IMR-90 (cell line): ENCODE data around the gene CDC7. TPM values are rescaled to one million over a fixed set of nuclear protein-coding genes. Genes with fewer than 3 reads are reported as not detected.

Experiments
- ATAC-seq: fragments of 200-7000 bp; cut with Tn5 transposase; 2 replicates; pipeline ENCODE4 v1.9.1; 2020; ENCODE audit warnings: low read depth, mild to moderate bottlenecking, moderate library complexity
- BruUV-seq: library from RNA; stranded (reverse); fragments of 400-500 nt; replicated peaks from 2 replicates; lab custom pipeline; 2021; lab: Mats Ljungman, UMichigan
- CTCF ChIA-PET: fragments of 300-600 bp; formaldehyde crosslinking; extraction: SDS; loops from one replicate; lab custom pipeline; 2021; ENCODE audit warnings: antibody characterized with exemption; lab: Yijun Ruan, JAX
- POLR2A ChIA-PET: fragments of 300-600 bp; sonication (Branson Sonifier 250); formaldehyde crosslinking; loops from one replicate; lab custom pipeline; 2022; ENCODE audit warnings: antibody characterized with exemption; ENCODE audit not compliant: unreplicated experiment; lab: Charles Lee
- DNase-seq: peaks from one replicate; pipeline ENCODE4 v3.0.0; 2013
- H2AFZ ChIP-seq: replicated peaks from 2 replicates; pipeline ENCODE3; 2013; ENCODE audit warnings: low read length, mild to moderate bottlenecking; ENCODE audit not compliant: poor library complexity
- H2AK5ac ChIP-seq: 2 replicates; pipeline ENCODE4 v1.6.1; 2013; ENCODE audit warnings: low read depth, low read length, inconsistent platforms
- H2AK9ac ChIP-seq: replicated peaks from 2 replicates; pipeline ENCODE3; 2013; ENCODE audit warnings: mild to moderate bottlenecking, low read depth, low read length, moderate library complexity; ENCODE audit not compliant: poor library complexity
- H2BK120ac ChIP-seq: 2 replicates; pipeline ENCODE4 v1.6.1; 2013; ENCODE audit warnings: low read depth, low read length, inconsistent platforms
- H2BK15ac ChIP-seq: 3 replicates; pipeline ENCODE4 v1.6.1; 2013; ENCODE audit warnings: low read depth, low read length, inconsistent platforms
- H2BK20ac ChIP-seq: 2 replicates; pipeline ENCODE4 v1.6.1; 2013; ENCODE audit warnings: low read depth, mild to moderate bottlenecking, inconsistent platforms, low read length, moderate library complexity
- H2BK5ac ChIP-seq: 2 replicates; pipeline ENCODE4 v1.6.1; 2013; ENCODE audit warnings: mild to moderate bottlenecking, low read depth, low read length, inconsistent platforms; ENCODE audit not compliant: poor library complexity, severe bottlenecking
- H3K14ac ChIP-seq: replicated peaks from 2 replicates; pipeline ENCODE4 v1.6.1; 2013; ENCODE audit warnings: low read depth, low read length, inconsistent platforms
- H3K18ac ChIP-seq: 2 replicates; pipeline ENCODE4 v1.6.1; 2013; ENCODE audit warnings: low read depth, low read length, control low read depth
- H3K23ac ChIP-seq: 2 replicates; pipeline ENCODE4 v1.6.1; 2013; ENCODE audit warnings: low read depth, low read length, inconsistent platforms
- H3K27ac ChIP-seq: 2 replicates; pipeline ENCODE4 v1.5.1; 2013; ENCODE audit warnings: mild to moderate bottlenecking, control low read depth, low read length; ENCODE audit not compliant: insufficient read depth
- H3K27me3 ChIP-seq: 2 replicates; pipeline ENCODE4 v1.6.1; 2013; ENCODE audit warnings: low read length; ENCODE audit not compliant: control insufficient read depth, insufficient read depth
- H3K36me3 ChIP-seq: 2 replicates; pipeline ENCODE4 v1.6.1; 2013; ENCODE audit warnings: low read length, mixed read lengths; ENCODE audit not compliant: control insufficient read depth, insufficient read depth
- H3K4ac ChIP-seq: 2 replicates; pipeline ENCODE4 v1.6.1; 2013; ENCODE audit warnings: low read depth, low read length, inconsistent platforms
- H3K4me1 ChIP-seq: 2 replicates; pipeline ENCODE4 v1.6.1; 2013; ENCODE audit warnings: low read length, mixed read lengths; ENCODE audit not compliant: control insufficient read depth, insufficient read depth
- H3K4me2 ChIP-seq: 2 replicates; pipeline ENCODE4 v1.6.1; 2013; ENCODE audit warnings: low read depth, mild to moderate bottlenecking, control low read depth, low read length, moderate library complexity
- H3K4me3 ChIP-seq: 2 replicates; pipeline ENCODE4 v1.5.1; 2013; ENCODE audit warnings: low read depth, mild to moderate bottlenecking, control low read depth, low read length, moderate library complexity; ENCODE audit not compliant: insufficient read depth
- H3K56ac ChIP-seq: 2 replicates; pipeline ENCODE4 v1.6.1; 2013; ENCODE audit warnings: low read length, inconsistent platforms; ENCODE audit not compliant: insufficient read depth; ENCODE audit errors: extremely low read depth
- H3K79me1 ChIP-seq, 2 experiments: 2 replicates each; pipeline ENCODE4 v1.6.1; 2013; ENCODE audit warnings: low read length in 2 of 2, inconsistent platforms in 1 of 2, low read depth in 1 of 2
- H3K9ac ChIP-seq: 2 replicates; pipeline ENCODE4 v1.6.1; 2013; ENCODE audit warnings: low read depth, low read length, control low read depth
- H3K9me1 ChIP-seq: 2 replicates; pipeline ENCODE4 v1.6.1; 2013; ENCODE audit warnings: low read length, inconsistent platforms; ENCODE audit not compliant: insufficient read depth
- H3K9me3 ChIP-seq: 2 replicates; pipeline ENCODE4 v1.6.1; 2013; ENCODE audit warnings: low read length; ENCODE audit not compliant: control insufficient read depth, insufficient read depth
- H4K20me1 ChIP-seq: 2 replicates; pipeline ENCODE4 v1.6.1; 2013; ENCODE audit warnings: low read length, inconsistent platforms; ENCODE audit not compliant: insufficient read depth
- H4K5ac ChIP-seq: 2 replicates; pipeline ENCODE4 v1.6.1; 2013; ENCODE audit warnings: mild to moderate bottlenecking, low read depth, low read length, control low read depth
- H4K8ac ChIP-seq, 2 experiments: 2 replicates each; pipeline ENCODE4 v1.6.1; 2013; ENCODE audit warnings: low read depth in 2 of 2, low read length in 2 of 2, control low read depth in 1 of 2, inconsistent platforms in 1 of 2
- H4K91ac ChIP-seq: 2 replicates; pipeline ENCODE4 v1.6.1; 2013; ENCODE audit warnings: low read depth, low read length, inconsistent platforms; ENCODE audit not compliant: insufficient read depth
- BHLHE40 ChIP-seq: fragments of 150-350 bp; IDR thresholded peaks from 2 replicates; pipeline ENCODE4 v1.6.1; 2016; ENCODE audit warnings: mild to moderate bottlenecking, low read depth, low read length
- CEBPB ChIP-seq: IDR thresholded peaks from 2 replicates; pipeline ENCODE4 v1.6.1; 2012; ENCODE audit warnings: low read depth, low read length, improper control_type of control experiment
- CHD1 ChIP-seq: IDR thresholded peaks from 2 replicates; pipeline ENCODE4 v1.6.1; 2012; ENCODE audit warnings: low read depth, low read length, improper control_type of control experiment
- ELK1 ChIP-seq: fragments of 150-350 bp; IDR thresholded peaks from 2 replicates; pipeline ENCODE4 v1.6.1; 2016; ENCODE audit warnings: low read depth, mild to moderate bottlenecking, low read length, moderate library complexity, borderline replicate concordance
- FOS ChIP-seq: fragments of 150-350 bp; IDR thresholded peaks from 2 replicates; pipeline ENCODE4 v1.6.1; 2016; ENCODE audit warnings: low read depth, low read length
- MAFK ChIP-seq: IDR thresholded peaks from 2 replicates; pipeline ENCODE4 v1.6.1; 2012; ENCODE audit warnings: low read depth, low read length, improper control_type of control experiment
- MAZ ChIP-seq: IDR thresholded peaks from 2 replicates; pipeline ENCODE4 v1.6.1; 2012; ENCODE audit warnings: low read depth, mild to moderate bottlenecking, low read length, improper control_type of control experiment, moderate library complexity, borderline replicate concordance
- MXI1 ChIP-seq: IDR thresholded peaks from 2 replicates; pipeline ENCODE4 v1.6.1; 2012; ENCODE audit warnings: low read depth, mild to moderate bottlenecking, low read length, moderate library complexity, borderline replicate concordance
- NFE2L2 ChIP-seq: fragments of 150-350 bp; IDR thresholded peaks from 2 replicates; pipeline ENCODE4 v1.6.1; 2016; ENCODE audit warnings: low read depth, mild to moderate bottlenecking, low read length
- POLR2A ChIP-seq: IDR thresholded peaks from 2 replicates; pipeline ENCODE4 v1.6.1; 2012; ENCODE audit warnings: mild to moderate bottlenecking, low read depth, low read length
- RAD21 ChIP-seq: IDR thresholded peaks from 2 replicates; pipeline ENCODE4 v1.6.1; 2012; ENCODE audit warnings: low read length, improper control_type of control experiment
- RCOR1 ChIP-seq: IDR thresholded peaks from 2 replicates; pipeline ENCODE4 v1.6.1; 2012; ENCODE audit warnings: mild to moderate bottlenecking, low read length, improper control_type of control experiment; ENCODE audit not compliant: insufficient replicate concordance
- RFX5 ChIP-seq: IDR thresholded peaks from 2 replicates; pipeline ENCODE4 v1.8.0; 2012; ENCODE audit warnings: low read depth, mild to moderate bottlenecking, low read length, moderate library complexity
- SMC3 ChIP-seq: fragments of 150-350 bp; IDR thresholded peaks from 2 replicates; pipeline ENCODE4 v1.6.1; 2016; ENCODE audit warnings: low read depth, mild to moderate bottlenecking, antibody characterized with exemption, low read length, moderate library complexity
- USF2 ChIP-seq: fragments of 150-350 bp; IDR thresholded peaks from 2 replicates; pipeline ENCODE4 v1.6.1; 2017; ENCODE audit warnings: mild to moderate bottlenecking, antibody characterized with exemption, low read length, low read depth
- WGBS, 2 experiments: methylation state at CpG; one replicate each; pipeline versions ENCODE4 v1.1.5 to v1.1.7; 2013; ENCODE audit warnings: missing lambda C conversion rate in 2 of 2; ENCODE audit not compliant: insufficient read length in 1 of 2; ENCODE audit errors: extremely low coverage in 2 of 2; 5-methylcytosine and 5-hydroxymethylcytosine counted together
- dilution Hi-C: fragments of 300-500 bp; cut with HindIII; formaldehyde crosslinking; loops from one replicate; pipeline ENCODE4 v1.14.3; 2018; ENCODE audit warnings: low sequenced_read_pairs; ENCODE audit not compliant: unreplicated experiment
- in situ Hi-C: fragments of 300-500 bp; cut with MboI; formaldehyde crosslinking; loops from 3 replicates; pipeline ENCODE4 v1.14.3; 2019; ENCODE audit warnings: low sequenced_read_pairs, inconsistent platforms, mixed read lengths
- intact Hi-C: fragments of 100-400 bp; cut with micrococcal nuclease; formaldehyde crosslinking; loops from 2 replicates; pipeline ENCODE4 v1.10.0; 2022
- polyA plus RNA-seq, 3 experiments: library from polyadenylated mRNA; depleted of rRNA; stranded (reverse); fragments of >200 nt; gene quantifications; 2 replicates each; pipeline ENCODE4 v1.2.3, GENCODE V29; 2012; ENCODE audit warnings: low replicate concordance in 1 of 3
- total RNA-seq: library from RNA; depleted of rRNA; stranded (reverse); fragments of >200 nt; gene quantifications from 2 replicates; pipeline ENCODE4 v1.2.3, GENCODE V29; 2012
- TF ChIP-seq, protein P1 (sequence below): conservative IDR thresholded peaks from 2 replicates; pipeline ENCODE4 v1.5.1; 2012; ENCODE audit warnings: mild to moderate bottlenecking, low read depth, low read length, improper control_type of control experiment

CDC7 gene
- total and polyA plus RNA-seq, 2 of the 4 experiments (the other 2 are of a cell fraction) = 4.3 to 4.7 TPM

DNA sequence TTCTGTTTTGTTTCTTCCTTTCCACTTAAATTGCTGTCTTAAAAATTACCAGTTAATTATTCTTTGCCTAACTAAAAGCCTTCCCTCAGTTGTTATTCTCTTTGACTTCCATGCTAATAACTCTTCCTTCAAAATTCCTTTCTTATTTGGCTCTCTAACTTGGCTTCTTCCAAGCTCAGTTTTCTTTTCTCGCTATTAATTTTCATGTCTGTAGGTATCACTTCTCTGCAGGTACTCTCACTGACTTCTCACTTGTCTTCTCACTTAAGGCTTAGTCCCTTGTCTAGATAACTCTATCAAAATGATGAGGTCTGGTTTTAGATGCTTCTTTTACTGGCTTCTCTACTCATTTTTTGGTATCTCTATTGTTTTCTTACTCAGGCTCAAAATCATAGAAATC lies 10.1 kb downstream of the CDC7 start:
- H2AFZ ChIP-seq = no peak overlapping the region
- H3K56ac ChIP-seq = no peak overlapping the region
- dilution Hi-C loops = no loop called here
- H2BK5ac ChIP-seq = no peak overlapping the region
- no peaks in the 10 kb centered on the region for H4K20me1 ChIP-seq
- no peak overlapping the region for H2BK20ac ChIP-seq
- H3K9ac ChIP-seq = no peak overlapping the region
- POLR2A ChIA-PET = no interaction called here
- no TSS peak for BruUV-seq
- H3K4me3 ChIP-seq = no peak overlapping the region
- H4K91ac ChIP-seq = no peak overlapping the region
- no peak overlapping the region for H4K8ac ChIP-seq
- DNase-seq = no peak
- peaks cover 0 to 4% of the 10 kb centered on the region in 2 experiments; a peak in 1 of 4 replicates for H3K79me1 ChIP-seq
- CTCF ChIA-PET = interaction anchor here (0.6 kb wide), 2 partner anchors 15 to 700 kb away, joined by 3 read pairs; no protein-coding TSS in a partner anchor
- in situ Hi-C loops = loop anchor here (5.0 to 10.0 kb wide), 2 partner anchors 417 to 784 kb away; partner anchors contain the start of genes GLMN and RPAP2
- intact Hi-C loops = loop anchor here (1.0 to 10.0 kb wide), 4 partner anchors 192 to 781 kb away; no protein-coding TSS in a partner anchor
- H3K18ac ChIP-seq = no peak overlapping the region
- H2AK9ac ChIP-seq = no peak overlapping the region
- no peaks in the 10 kb centered on the region for H3K4me1 ChIP-seq
- no peak overlapping the region for H2BK15ac ChIP-seq
- no peak overlapping the region for H3K4ac ChIP-seq
- H3K9me1 ChIP-seq = no peaks in the 10 kb centered on the region
- H3K36me3 ChIP-seq = no peaks in the 10 kb centered on the region
- no CpG with 5 or more reads among the region's 1 CpG for WGBS, 2 experiments
- no peak overlapping the region for H3K27ac ChIP-seq
- H3K9me3 ChIP-seq = no peaks in the 10 kb centered on the region
- H3K4me2 ChIP-seq = no peak overlapping the region
- ATAC-seq = no peak
- TF ChIP-seq CHD1 = no peak
- TF ChIP-seq CEBPB = no peak
- TF ChIP-seq FOS = no peak
- TF ChIP-seq SMC3 = no peak
- no peak for TF ChIP-seq POLR2A
- TF ChIP-seq, protein P1, sequence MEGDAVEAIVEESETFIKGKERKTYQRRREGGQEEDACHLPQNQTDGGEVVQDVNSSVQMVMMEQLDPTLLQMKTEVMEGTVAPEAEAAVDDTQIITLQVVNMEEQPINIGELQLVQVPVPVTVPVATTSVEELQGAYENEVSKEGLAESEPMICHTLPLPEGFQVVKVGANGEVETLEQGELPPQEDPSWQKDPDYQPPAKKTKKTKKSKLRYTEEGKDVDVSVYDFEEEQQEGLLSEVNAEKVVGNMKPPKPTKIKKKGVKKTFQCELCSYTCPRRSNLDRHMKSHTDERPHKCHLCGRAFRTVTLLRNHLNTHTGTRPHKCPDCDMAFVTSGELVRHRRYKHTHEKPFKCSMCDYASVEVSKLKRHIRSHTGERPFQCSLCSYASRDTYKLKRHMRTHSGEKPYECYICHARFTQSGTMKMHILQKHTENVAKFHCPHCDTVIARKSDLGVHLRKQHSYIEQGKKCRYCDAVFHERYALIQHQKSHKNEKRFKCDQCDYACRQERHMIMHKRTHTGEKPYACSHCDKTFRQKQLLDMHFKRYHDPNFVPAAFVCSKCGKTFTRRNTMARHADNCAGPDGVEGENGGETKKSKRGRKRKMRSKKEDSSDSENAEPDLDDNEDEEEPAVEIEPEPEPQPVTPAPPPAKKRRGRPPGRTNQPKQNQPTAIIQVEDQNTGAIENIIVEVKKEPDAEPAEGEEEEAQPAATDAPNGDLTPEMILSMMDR = no peak
- TF ChIP-seq MAZ = no peak
- TF ChIP-seq NFE2L2 = no peak
- no peak for TF ChIP-seq RFX5
- TF ChIP-seq BHLHE40 = no peak
- no peak for TF ChIP-seq MAFK
- no peak for TF ChIP-seq ELK1
- TF ChIP-seq USF2 = no peak
- TF ChIP-seq MXI1 = no peak
- no peak for TF ChIP-seq RCOR1
- TF ChIP-seq RAD21 = no peak
- no peak overlapping the region for H3K23ac ChIP-seq
- no peak overlapping the region for H2AK5ac ChIP-seq
- H3K27me3 ChIP-seq = no peaks in the 10 kb centered on the region
- no peak overlapping the region for H2BK120ac ChIP-seq
- no peak overlapping the region for H4K5ac ChIP-seq
- H3K14ac ChIP-seq = no peak overlapping the region
